ENCODE measurements around the gene KCNB1. TPM values are rescaled to one million over a fixed set of nuclear protein-coding genes. Genes with fewer than 3 reads are reported as not detected.

The KCNB1 gene
- total and polyA plus RNA-seq, 4 donors = under 0.01 to 3.4 (median 1.4) TPM

DNA sequence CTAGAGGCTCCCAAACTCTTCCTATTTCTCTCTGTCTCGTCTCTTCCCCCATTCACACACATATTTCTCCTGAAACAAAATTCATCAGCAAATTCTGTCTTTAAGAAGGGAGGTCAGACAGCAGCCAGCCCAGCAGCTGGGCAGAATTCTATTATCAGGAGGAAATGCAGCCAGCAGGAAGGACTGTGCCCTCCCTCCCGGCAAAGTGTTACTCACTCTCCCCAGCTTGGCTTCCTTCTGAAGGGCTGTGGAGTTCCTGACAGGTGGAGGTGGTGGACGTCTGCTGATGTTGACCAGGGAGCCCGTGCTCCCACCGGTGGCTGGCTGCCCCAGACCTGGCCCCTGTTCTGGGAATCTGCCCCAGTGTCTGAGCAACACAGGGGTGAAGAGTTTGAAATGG lies 37.3 kb downstream of the KCNB1 start (continued):
- TF ChIP-seq, protein P1, sequence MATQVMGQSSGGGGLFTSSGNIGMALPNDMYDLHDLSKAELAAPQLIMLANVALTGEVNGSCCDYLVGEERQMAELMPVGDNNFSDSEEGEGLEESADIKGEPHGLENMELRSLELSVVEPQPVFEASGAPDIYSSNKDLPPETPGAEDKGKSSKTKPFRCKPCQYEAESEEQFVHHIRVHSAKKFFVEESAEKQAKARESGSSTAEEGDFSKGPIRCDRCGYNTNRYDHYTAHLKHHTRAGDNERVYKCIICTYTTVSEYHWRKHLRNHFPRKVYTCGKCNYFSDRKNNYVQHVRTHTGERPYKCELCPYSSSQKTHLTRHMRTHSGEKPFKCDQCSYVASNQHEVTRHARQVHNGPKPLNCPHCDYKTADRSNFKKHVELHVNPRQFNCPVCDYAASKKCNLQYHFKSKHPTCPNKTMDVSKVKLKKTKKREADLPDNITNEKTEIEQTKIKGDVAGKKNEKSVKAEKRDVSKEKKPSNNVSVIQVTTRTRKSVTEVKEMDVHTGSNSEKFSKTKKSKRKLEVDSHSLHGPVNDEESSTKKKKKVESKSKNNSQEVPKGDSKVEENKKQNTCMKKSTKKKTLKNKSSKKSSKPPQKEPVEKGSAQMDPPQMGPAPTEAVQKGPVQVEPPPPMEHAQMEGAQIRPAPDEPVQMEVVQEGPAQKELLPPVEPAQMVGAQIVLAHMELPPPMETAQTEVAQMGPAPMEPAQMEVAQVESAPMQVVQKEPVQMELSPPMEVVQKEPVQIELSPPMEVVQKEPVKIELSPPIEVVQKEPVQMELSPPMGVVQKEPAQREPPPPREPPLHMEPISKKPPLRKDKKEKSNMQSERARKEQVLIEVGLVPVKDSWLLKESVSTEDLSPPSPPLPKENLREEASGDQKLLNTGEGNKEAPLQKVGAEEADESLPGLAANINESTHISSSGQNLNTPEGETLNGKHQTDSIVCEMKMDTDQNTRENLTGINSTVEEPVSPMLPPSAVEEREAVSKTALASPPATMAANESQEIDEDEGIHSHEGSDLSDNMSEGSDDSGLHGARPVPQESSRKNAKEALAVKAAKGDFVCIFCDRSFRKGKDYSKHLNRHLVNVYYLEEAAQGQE (IDR thresholded peaks at IDR 0.05) = no peak
- TF ChIP-seq, protein P2, sequence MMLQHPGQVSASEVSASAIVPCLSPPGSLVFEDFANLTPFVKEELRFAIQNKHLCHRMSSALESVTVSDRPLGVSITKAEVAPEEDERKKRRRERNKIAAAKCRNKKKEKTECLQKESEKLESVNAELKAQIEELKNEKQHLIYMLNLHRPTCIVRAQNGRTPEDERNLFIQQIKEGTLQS (IDR thresholded peaks at IDR 0.05) = no peak

DNA sequence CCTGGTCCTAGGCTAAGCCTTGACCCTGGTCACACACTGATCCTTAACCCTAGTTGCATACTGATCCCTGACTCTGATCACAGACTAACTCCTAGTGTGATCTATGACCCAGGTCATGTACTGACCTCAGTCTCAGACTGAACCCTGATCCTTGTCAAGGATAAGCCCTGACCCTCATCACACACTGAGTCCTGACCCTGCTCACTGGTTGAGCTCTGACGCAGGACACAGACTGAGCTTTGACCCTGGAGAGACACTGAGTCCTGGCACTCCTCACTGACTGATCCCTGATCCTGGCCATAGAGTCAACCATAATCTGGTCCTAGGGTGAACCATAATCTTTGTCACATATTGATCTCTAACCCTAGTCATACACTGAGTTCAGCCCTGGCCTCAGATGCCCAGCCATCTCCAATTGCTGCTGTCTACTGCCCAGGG lies 37.9 kb downstream of the KCNB1 start:
- peak; percentile 92 for TF ChIP-seq SP1 (IDR thresholded peaks at IDR 0.05)
- peak; percentile 94 for TF ChIP-seq HNF4G (IDR thresholded peaks at IDR 0.05)
- no peak for TF ChIP-seq EGR1 (IDR thresholded peaks at IDR 0.05; ENCODE audit: low read depth in 2 of 2)
- TF ChIP-seq, protein P2 (IDR thresholded peaks at IDR 0.05) = peak; percentile 47
- TF ChIP-seq, protein P3, sequence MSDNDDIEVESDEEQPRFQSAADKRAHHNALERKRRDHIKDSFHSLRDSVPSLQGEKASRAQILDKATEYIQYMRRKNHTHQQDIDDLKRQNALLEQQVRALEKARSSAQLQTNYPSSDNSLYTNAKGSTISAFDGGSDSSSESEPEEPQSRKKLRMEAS (IDR thresholded peaks at IDR 0.05) = peak; percentile 81
- TF ChIP-seq FOXA1 (IDR thresholded peaks at IDR 0.05) = no peak
- peak; percentile 98 to 99 for TF ChIP-seq HNF4A (conservative IDR thresholded peaks at IDR 0.05)
- TF ChIP-seq, protein P1 (IDR thresholded peaks at IDR 0.05) = peak; percentile 84
- TF ChIP-seq TAF1 (conservative IDR thresholded peaks at IDR 0.05) = no peak
- peak; percentile 98 to 99 for TF ChIP-seq RXRA (IDR thresholded peaks at IDR 0.05)
- TF ChIP-seq YY1 (IDR thresholded peaks at IDR 0.05) = peak; percentile 38
- TF ChIP-seq, protein P4, sequence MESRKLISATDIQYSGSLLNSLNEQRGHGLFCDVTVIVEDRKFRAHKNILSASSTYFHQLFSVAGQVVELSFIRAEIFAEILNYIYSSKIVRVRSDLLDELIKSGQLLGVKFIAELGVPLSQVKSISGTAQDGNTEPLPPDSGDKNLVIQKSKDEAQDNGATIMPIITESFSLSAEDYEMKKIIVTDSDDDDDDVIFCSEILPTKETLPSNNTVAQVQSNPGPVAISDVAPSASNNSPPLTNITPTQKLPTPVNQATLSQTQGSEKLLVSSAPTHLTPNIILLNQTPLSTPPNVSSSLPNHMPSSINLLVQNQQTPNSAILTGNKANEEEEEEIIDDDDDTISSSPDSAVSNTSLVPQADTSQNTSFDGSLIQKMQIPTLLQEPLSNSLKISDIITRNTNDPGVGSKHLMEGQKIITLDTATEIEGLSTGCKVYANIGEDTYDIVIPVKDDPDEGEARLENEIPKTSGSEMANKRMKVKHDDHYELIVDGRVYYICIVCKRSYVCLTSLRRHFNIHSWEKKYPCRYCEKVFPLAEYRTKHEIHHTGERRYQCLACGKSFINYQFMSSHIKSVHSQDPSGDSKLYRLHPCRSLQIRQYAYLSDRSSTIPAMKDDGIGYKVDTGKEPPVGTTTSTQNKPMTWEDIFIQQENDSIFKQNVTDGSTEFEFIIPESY (IDR thresholded peaks at IDR 0.05) = peak; percentile 69
- peak; percentile 61 for TF ChIP-seq FOXA2 (IDR thresholded peaks at IDR 0.05)
- TF ChIP-seq NR2F2 (IDR thresholded peaks at IDR 0.05) = peak; percentile 99
- TF ChIP-seq, protein P5, sequence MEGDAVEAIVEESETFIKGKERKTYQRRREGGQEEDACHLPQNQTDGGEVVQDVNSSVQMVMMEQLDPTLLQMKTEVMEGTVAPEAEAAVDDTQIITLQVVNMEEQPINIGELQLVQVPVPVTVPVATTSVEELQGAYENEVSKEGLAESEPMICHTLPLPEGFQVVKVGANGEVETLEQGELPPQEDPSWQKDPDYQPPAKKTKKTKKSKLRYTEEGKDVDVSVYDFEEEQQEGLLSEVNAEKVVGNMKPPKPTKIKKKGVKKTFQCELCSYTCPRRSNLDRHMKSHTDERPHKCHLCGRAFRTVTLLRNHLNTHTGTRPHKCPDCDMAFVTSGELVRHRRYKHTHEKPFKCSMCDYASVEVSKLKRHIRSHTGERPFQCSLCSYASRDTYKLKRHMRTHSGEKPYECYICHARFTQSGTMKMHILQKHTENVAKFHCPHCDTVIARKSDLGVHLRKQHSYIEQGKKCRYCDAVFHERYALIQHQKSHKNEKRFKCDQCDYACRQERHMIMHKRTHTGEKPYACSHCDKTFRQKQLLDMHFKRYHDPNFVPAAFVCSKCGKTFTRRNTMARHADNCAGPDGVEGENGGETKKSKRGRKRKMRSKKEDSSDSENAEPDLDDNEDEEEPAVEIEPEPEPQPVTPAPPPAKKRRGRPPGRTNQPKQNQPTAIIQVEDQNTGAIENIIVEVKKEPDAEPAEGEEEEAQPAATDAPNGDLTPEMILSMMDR (IDR thresholded peaks at IDR 0.05; ENCODE audit: low read depth, low read length, missing input control) = no peak
- peak in 1 of 2 donors; percentile 15 for TF ChIP-seq GABPA (IDR thresholded peaks at IDR 0.05 in 1 of 2, conservative IDR thresholded peaks at IDR 0.05 in 1 of 2)
- TF ChIP-seq JUND (IDR thresholded peaks at IDR 0.05) = peak; percentile 73 to 83
- peak; percentile 40 to 44 for TF ChIP-seq RAD21 (IDR thresholded peaks at IDR 0.05)
- Histone ChIP-seq H3K4me1 (ENCODE audit: control insufficient read depth in 4 of 4, insufficient read depth in 4 of 4, low read length in 3 of 4) (peaks cover 1 to 14% (median 6%) of the 10 kb centered on the region in 4 donors), H3K9ac (ENCODE audit: low read depth in 1 of 2, low read length in 2 of 2) (no peak overlapping the region), H3K27ac (ENCODE audit: low read depth in 1 of 2, low read length in 2 of 2) (no peak overlapping the region), H3K4me3 (ENCODE audit: low read depth in 1 of 3, low read length in 3 of 3) (no peak overlapping the region), H3K36me3 (ENCODE audit: control insufficient read depth in 4 of 4, insufficient read depth in 3 of 4, low read depth in 1 of 4, low read length in 3 of 4) (no peaks in the 10 kb centered on the region), H3K9me3 (ENCODE audit: control insufficient read depth in 4 of 4, low read length in 3 of 4) (no peaks in the 10 kb centered on the region), H3K27me3 (ENCODE audit: control insufficient read depth in 4 of 4, insufficient read depth in 4 of 4, low read length in 3 of 4) (no peaks in the 10 kb centered on the region)
- 33% methylated on average over 1 of the region's 1 CpG for WGBS
- no peak for DNase-seq (ENCODE audit: low spot score)
